HepG2 (cell line): ENCODE data around the gene DCLK1. TPM values are rescaled to one million over a fixed set of nuclear protein-coding genes. Genes with fewer than 3 reads are reported as not detected.

Experiments
- ATAC-seq: fragments of 200-7000 bp; cut with Tn5 transposase; 3 replicates; pipeline ENCODE4 v1.9.1; 2020; ENCODE audit warnings: mild to moderate bottlenecking, moderate library complexity
- BruUV-seq: library from RNA; stranded (reverse); fragments of 400-500 nt; replicated peaks from 2 replicates; lab custom pipeline; 2021; lab: Mats Ljungman, UMichigan
- CTCF ChIA-PET: fragments of 300-600 bp; formaldehyde crosslinking; extraction: SDS; loops from one replicate; lab custom pipeline; 2021; ENCODE audit warnings: low total read pairs, inconsistent platforms, low intra/inter-chr PET ratio; lab: Yijun Ruan, JAX
- POLR2A ChIA-PET: fragments of 350-600 bp; sonication (Branson Sonifier 250); formaldehyde crosslinking; loops from one replicate; lab custom pipeline; 2020; ENCODE audit warnings: antibody characterized with exemption, inconsistent platforms; lab: Yijun Ruan, JAX
- DNase-seq: peaks from one replicate; pipeline ENCODE4 v3.0.0-alpha.2; 2015; ENCODE audit warnings: low spot score
- FAIRE-seq: peaks from 3 replicates; lab custom pipeline; 2011; peaks lifted over from hg19 to GRCh38; lab: Jason Lieb, UNC
- H2AFZ ChIP-seq: one replicate; pipeline ENCODE4 v1.6.1; 2011; ENCODE audit warnings: low read length, inconsistent platforms
- H3K27ac ChIP-seq: fragments of 300-600 bp; 3 replicates; pipeline ENCODE4 v1.8.0; 2011; ENCODE audit warnings: mixed run types, mild to moderate bottlenecking, mixed read lengths, low read length, inconsistent platforms; ENCODE audit not compliant: insufficient read depth; ENCODE audit errors: extremely low read length
- H3K27me3 ChIP-seq, 2 experiments: fragments of 200-600 bp in 1 of 2; 2 replicates in 1 of 2; 3 replicates in 1 of 2; pipeline versions ENCODE4 v1.6.0 to v1.8.0; 2011; ENCODE audit warnings: low read length in 2 of 2, mild to moderate bottlenecking in 2 of 2, moderate library complexity in 2 of 2, inconsistent platforms in 1 of 2; ENCODE audit not compliant: insufficient read depth in 2 of 2, control insufficient read depth in 1 of 2
- H3K36me3 ChIP-seq, 2 experiments: fragments of 200-600 bp in 1 of 2; replicated peaks in 1 of 2; 2 replicates in 1 of 2; 3 replicates in 1 of 2; pipeline versions ENCODE4 v1.5.1 to v1.8.0; 2011; ENCODE audit warnings: low read length in 2 of 2, inconsistent platforms in 1 of 2; ENCODE audit not compliant: insufficient read depth in 2 of 2, control insufficient read depth in 1 of 2
- H3K4me1 ChIP-seq: 2 replicates; pipeline ENCODE4 v1.5.1; 2012; ENCODE audit warnings: low read length, inconsistent platforms; ENCODE audit not compliant: insufficient read depth
- H3K4me2 ChIP-seq: 2 replicates; pipeline ENCODE4 v1.6.0; 2011; ENCODE audit warnings: low read depth, low read length, inconsistent platforms
- H3K4me3 ChIP-seq, 3 experiments: fragments of 200-600 bp in 1 of 3; sonication (generic), shearing (Covaris generic) in 1 of 3; replicated peaks in 1 of 3; 2 replicates each; pipeline ENCODE4 v1.5.1; 2011 to 2016; ENCODE audit warnings: low read length in 3 of 3, inconsistent platforms in 2 of 3, low read depth in 2 of 3, mild to moderate bottlenecking in 2 of 3, control low read depth in 1 of 3, mixed read lengths in 1 of 3; ENCODE audit not compliant: insufficient read depth in 1 of 3
- H3K79me2 ChIP-seq: one replicate; pipeline ENCODE4 v1.6.1; 2011; ENCODE audit warnings: low read length, inconsistent platforms; ENCODE audit not compliant: insufficient read depth
- H3K9ac ChIP-seq: 2 replicates; pipeline ENCODE4 v1.6.0; 2011; ENCODE audit warnings: mild to moderate bottlenecking, low read depth, low read length, inconsistent platforms; ENCODE audit not compliant: insufficient read depth
- H3K9me3 ChIP-seq: 2 replicates; pipeline ENCODE4 v1.5.1; 2012; ENCODE audit warnings: mild to moderate bottlenecking, low read length
- H4K20me1 ChIP-seq: 2 replicates; pipeline ENCODE4 v1.6.0; 2011; ENCODE audit warnings: inconsistent platforms, mild to moderate bottlenecking, low read length, moderate library complexity; ENCODE audit not compliant: insufficient read depth
- AKNA ChIP-seq: sonication (generic); formaldehyde crosslinking; IDR thresholded peaks from 2 replicates; pipeline ENCODE4 v1.4.0; 2020; ENCODE audit warnings: missing genetic modification reagents, borderline replicate concordance
- MAZ ChIP-seq, 2 experiments: sonication (generic) in 1 of 2; formaldehyde crosslinking in 1 of 2; IDR thresholded peaks; 2 replicates each; pipeline versions ENCODE4 v1.5.0 to v1.6.1; 2012 to 2020; ENCODE audit warnings: low read depth in 2 of 2, mild to moderate bottlenecking in 2 of 2, borderline replicate concordance in 1 of 2, improper control_type of control experiment in 1 of 2, low read length in 1 of 2, missing genetic modification reagents in 1 of 2, moderate library complexity in 1 of 2
- MIER3 ChIP-seq: IDR thresholded peaks from 2 replicates; pipeline ENCODE4 v1.6.1; 2016; ENCODE audit warnings: missing compliant biosample characterization, borderline replicate concordance
- NR2F2 ChIP-seq: IDR thresholded peaks from 2 replicates; pipeline ENCODE4 v1.6.1; 2012; ENCODE audit warnings: low read depth, inconsistent platforms, borderline replicate concordance
- SNAPC5 ChIP-seq: sonication (generic); formaldehyde crosslinking; IDR thresholded peaks from 2 replicates; pipeline ENCODE4 v1.8.1; 2023; ENCODE audit warnings: mild to moderate bottlenecking, missing genetic modification reagents, borderline replicate concordance
- WGBS: methylation state at CpG from one replicate; pipeline ENCODE4 v1.1.6; 2017; ENCODE audit warnings: low lambda C conversion rate; 5-methylcytosine and 5-hydroxymethylcytosine counted together
- in situ Hi-C: cut with HindIII; loops from 2 replicates; pipeline ENCODE4 v1.10.0; 2017; ENCODE audit warnings: low pct_unique_long_range_greater_than_20kb; ENCODE audit not compliant: extremely low pct_ligation_motif_present
- intact Hi-C: fragments of 100-400 bp; cut with micrococcal nuclease; formaldehyde crosslinking; loops from one replicate; pipeline ENCODE4 v1.10.0; 2022; ENCODE audit not compliant: unreplicated experiment
- polyA plus RNA-seq, 8 experiments: library from polyadenylated mRNA; depleted of rRNA in 3 of 8; stranded (reverse) in 7 of 8; unstranded in 1 of 8; fragments of >200 nt; fragmentation: Illumina TruSeq in 4 of 8; extraction: Trizol in 4 of 8; gene quantifications; 2 replicates each; pipeline versions ENCODE4 v1.2.1 to v1.2.3, GENCODE V29; 2011 to 2016; ENCODE audit warnings: low read depth in 4 of 8, missing spikeins in 1 of 8, mixed read lengths in 1 of 8; ENCODE audit not compliant: insufficient read depth in 1 of 8
- total RNA-seq, 5 experiments: library from RNA; depleted of rRNA; stranded (reverse); fragments of >200 nt; fragmentation: Illumina TruSeq; extraction: Trizol; gene quantifications; 2 replicates each; pipeline ENCODE4 v1.2.3, GENCODE V29; 2016; ENCODE audit warnings: low read depth in 1 of 5
- TF ChIP-seq, protein P1 (sequence below): IDR thresholded peaks from 2 replicates; pipeline ENCODE4 v1.6.1; 2012; ENCODE audit warnings: low read length, improper control_type of control experiment

The DCLK1 gene
- total and polyA plus RNA-seq, 2 of the 13 experiments (the other 11 are each of a cell fraction or from before 2014, with no cell fraction given): not detected

DNA sequence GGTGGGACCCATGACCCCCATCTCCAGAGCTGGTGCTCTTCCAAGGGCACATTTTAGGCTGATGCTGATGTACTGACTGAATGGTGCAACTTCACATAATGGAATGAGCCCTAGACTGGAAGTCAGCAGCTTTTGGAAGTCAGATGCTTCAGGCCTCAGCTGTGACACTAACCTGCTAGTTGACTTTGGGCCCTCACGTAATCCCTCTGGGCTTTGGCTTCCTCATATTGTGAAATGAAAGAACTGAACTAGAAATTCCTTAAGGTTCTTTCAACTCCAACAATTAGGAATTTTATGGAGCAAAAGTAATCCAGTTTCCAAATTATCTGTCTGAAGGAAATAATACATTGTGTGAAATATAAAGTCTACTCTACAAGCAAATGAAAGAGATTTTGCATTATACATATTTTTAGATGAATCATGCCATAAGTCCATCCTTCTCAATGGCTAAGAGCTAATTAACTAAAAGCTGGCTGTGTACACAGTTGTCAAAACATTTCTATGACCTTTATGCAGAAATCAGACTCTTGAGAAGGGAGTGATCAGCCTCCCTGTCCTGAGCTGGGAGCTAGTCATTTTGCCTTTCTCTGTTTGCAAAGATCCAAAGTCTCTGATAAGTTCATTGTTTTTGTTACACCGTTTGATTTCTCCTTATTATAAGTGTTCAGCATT lies 204.2 kb downstream of the DCLK1 start:
- H3K9me3 ChIP-seq: peaks cover 5% of the 10 kb centered on the region; the same call in 1 of the 2 replicates
- no peaks in the 10 kb centered on the region for H4K20me1 ChIP-seq
- H3K36me3 ChIP-seq: no peaks in the 10 kb centered on the region
- DNase-seq (no peak), FAIRE-seq (no peak), ATAC-seq (no peak)
- TF ChIP-seq MAZ (IDR thresholded peaks at IDR 0.05; ENCODE audit: borderline replicate concordance, low read depth, low read length) (no peak), MAZ (CRISPR knock-in tag; IDR thresholded peaks at IDR 0.05; ENCODE audit: low read depth) (no peak)
- H3K4me3 ChIP-seq: no peak overlapping the region
- no peaks in the 10 kb centered on the region for H3K4me1 ChIP-seq
- no peak overlapping the region for H3K27ac ChIP-seq
- 0% methylated on average over 2 of the region's 2 CpGs for WGBS
- H2AFZ ChIP-seq: no peak overlapping the region
- intact Hi-C loops: no loop called here
- H3K79me2 ChIP-seq: no peaks in the 10 kb centered on the region
- ChIA-PET CTCF (no interaction called here), POLR2A (no interaction called here)
- no peaks in the 10 kb centered on the region for H3K27me3 ChIP-seq
- BruUV-seq: no TSS peak
- H3K9ac ChIP-seq: no peak overlapping the region
- no peak overlapping the region for H3K4me2 ChIP-seq
- in situ Hi-C loops: no loop called here

DNA sequence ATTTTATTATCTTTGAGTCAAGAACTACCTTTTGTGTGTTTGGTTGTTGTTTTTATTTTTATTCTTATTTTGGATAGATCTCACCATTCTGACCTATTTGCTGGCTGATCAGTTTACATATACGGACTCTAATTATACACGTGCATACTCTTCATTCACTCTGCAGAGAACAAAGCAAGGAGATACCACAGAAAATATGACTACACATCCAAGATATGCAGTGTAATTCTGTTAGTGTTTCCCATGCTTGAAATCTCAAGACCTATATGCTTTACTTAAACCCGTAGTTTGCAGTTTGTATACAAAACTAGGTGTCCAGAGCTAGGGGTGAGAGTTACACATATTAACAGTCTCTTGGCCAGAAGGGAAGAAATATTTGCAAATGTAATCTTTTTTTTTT lies 205.5 kb downstream of the DCLK1 start:
- 0 out of 5 replicates have a peak, but pooled peaks cover 0 to 2% of the 10 kb centered on the region in 2 experiments for H3K27me3 ChIP-seq
- no peaks in the 10 kb centered on the region for H4K20me1 ChIP-seq
- no peak for DNase-seq
- no TSS peak for BruUV-seq
- intact Hi-C loops (no loop called here), in situ Hi-C loops (no loop called here)
- H3K36me3 ChIP-seq: no peaks in the 10 kb centered on the region
- whole genome bisulfite sequencing: 64% methylated on average over 3 of the region's 3 CpGs
- H2AFZ ChIP-seq: no peak overlapping the region
- ATAC-seq: no peak
- ChIA-PET POLR2A (no interaction called here), CTCF (no interaction called here)
- H3K27ac ChIP-seq: no peak overlapping the region
- no peaks in the 10 kb centered on the region for H3K4me1 ChIP-seq
- no peaks in the 10 kb centered on the region for H3K79me2 ChIP-seq
- no peak overlapping the region for H3K4me3 ChIP-seq
- no peaks in the 10 kb centered on the region for H3K9me3 ChIP-seq
- no peak overlapping the region for H3K4me2 ChIP-seq
- no peak overlapping the region for H3K9ac ChIP-seq
- no peak for FAIRE-seq
- no peak for TF ChIP-seq MIER3 (CRISPR knock-in tag)
- TF ChIP-seq SNAPC5 (CRISPR knock-in tag): no peak
- TF ChIP-seq NR2F2: no peak
- TF ChIP-seq, protein P1, sequence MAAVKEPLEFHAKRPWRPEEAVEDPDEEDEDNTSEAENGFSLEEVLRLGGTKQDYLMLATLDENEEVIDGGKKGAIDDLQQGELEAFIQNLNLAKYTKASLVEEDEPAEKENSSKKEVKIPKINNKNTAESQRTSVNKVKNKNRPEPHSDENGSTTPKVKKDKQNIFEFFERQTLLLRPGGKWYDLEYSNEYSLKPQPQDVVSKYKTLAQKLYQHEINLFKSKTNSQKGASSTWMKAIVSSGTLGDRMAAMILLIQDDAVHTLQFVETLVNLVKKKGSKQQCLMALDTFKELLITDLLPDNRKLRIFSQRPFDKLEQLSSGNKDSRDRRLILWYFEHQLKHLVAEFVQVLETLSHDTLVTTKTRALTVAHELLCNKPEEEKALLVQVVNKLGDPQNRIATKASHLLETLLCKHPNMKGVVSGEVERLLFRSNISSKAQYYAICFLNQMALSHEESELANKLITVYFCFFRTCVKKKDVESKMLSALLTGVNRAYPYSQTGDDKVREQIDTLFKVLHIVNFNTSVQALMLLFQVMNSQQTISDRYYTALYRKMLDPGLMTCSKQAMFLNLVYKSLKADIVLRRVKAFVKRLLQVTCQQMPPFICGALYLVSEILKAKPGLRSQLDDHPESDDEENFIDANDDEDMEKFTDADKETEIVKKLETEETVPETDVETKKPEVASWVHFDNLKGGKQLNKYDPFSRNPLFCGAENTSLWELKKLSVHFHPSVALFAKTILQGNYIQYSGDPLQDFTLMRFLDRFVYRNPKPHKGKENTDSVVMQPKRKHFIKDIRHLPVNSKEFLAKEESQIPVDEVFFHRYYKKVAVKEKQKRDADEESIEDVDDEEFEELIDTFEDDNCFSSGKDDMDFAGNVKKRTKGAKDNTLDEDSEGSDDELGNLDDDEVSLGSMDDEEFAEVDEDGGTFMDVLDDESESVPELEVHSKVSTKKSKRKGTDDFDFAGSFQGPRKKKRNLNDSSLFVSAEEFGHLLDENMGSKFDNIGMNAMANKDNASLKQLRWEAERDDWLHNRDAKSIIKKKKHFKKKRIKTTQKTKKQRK: no peak
- TF ChIP-seq AKNA (CRISPR knock-in tag): no peak
